Body of pancreas (tissue), 4 donors: ENCODE measurements around the gene LMAN2.

Experiments
- CTCF ChIP-seq, 7 experiments: fragments of 450-650 bp in 4 of 7; fragments of 200-600 bp in 3 of 7; sonication (generic) in 3 of 7; IDR thresholded peaks; one replicate each; pipeline ENCODE4 v1.5.1; 2016 to 2019; ENCODE audit warnings: antibody characterized with exemption in 7 of 7
- POLR2A ChIP-seq, 3 donors: fragments of 450-650 bp; IDR thresholded peaks; one replicate each; pipeline ENCODE4 v1.6.1; 2016; ENCODE audit warnings: antibody characterized with exemption in 3 of 3, mild to moderate bottlenecking in 2 of 3

- no peak for TF ChIP-seq CTCF (IDR thresholded peaks at IDR 0.05)
- TF ChIP-seq POLR2A (IDR thresholded peaks at IDR 0.05): no peak
Measured at GRCh38 chr5:177362292-177362609, 10.8 kb upstream of the LMAN2 start.
